Type B pancreatic cell (in vitro differentiated cells): ENCODE results near the gene WDTC1. TPM values are rescaled to one million over a fixed set of nuclear protein-coding genes. Genes with fewer than 3 reads are reported as not detected.

Experiments
- DNase-seq: peaks from one replicate; pipeline ENCODE4 v3.0.0; 2021; ENCODE audit warnings: mixed read lengths; ENCODE audit not compliant: unreplicated experiment; ENCODE audit errors: extremely low spot score
- H3K27ac Mint-ChIP-seq: 2 replicates; pipeline ENCODE4 v1.8.0; 2021; ENCODE audit warnings: mild to moderate bottlenecking, mixed read lengths
- H3K27me3 Mint-ChIP-seq: 2 replicates; pipeline ENCODE4 v1.8.0; 2021; ENCODE audit warnings: mixed read lengths
- H3K36me3 Mint-ChIP-seq: 2 replicates; pipeline ENCODE4 v1.8.0; 2021; ENCODE audit warnings: mixed read lengths
- H3K4me1 Mint-ChIP-seq: one replicate; pipeline ENCODE4 v1.8.0; 2021; ENCODE audit warnings: mixed read lengths; ENCODE audit not compliant: unreplicated experiment
- H3K4me3 Mint-ChIP-seq: 2 replicates; pipeline ENCODE4 v1.8.0; 2021; ENCODE audit warnings: mild to moderate bottlenecking, mixed read lengths
- H3K9me3 Mint-ChIP-seq: 2 replicates; pipeline ENCODE4 v1.8.0; 2021; ENCODE audit warnings: mixed read lengths
- CTCF ChIP-seq: fragments of 200-600 bp; sonication (generic); conservative IDR thresholded peaks from 2 replicates; pipeline ENCODE4 v1.5.0; 2021; ENCODE audit warnings: antibody characterized with exemption, mild to moderate bottlenecking
- total RNA-seq: library from RNA; stranded (reverse); gene quantifications from 2 replicates; pipeline ENCODE4 v1.2.1, GENCODE V29; 2021; ENCODE audit warnings: low replicate concordance

The WDTC1 gene
- total RNA-seq, 1 donor from 2014 or later, result 33.7 TPM

- DNase-seq, result peak; percentile 99
- Mint-ChIP-seq H3K4me1 (peaks cover 36% of the 10 kb centered on the region), H3K9me3 (no peaks in the 10 kb centered on the region), H3K27ac (peak within 1 kb of the TSS; percentile 93), H3K36me3 (no peaks in the 10 kb centered on the region), H3K4me3 (peak within 1 kb of the TSS; percentile 96), H3K27me3 (no peaks in the 10 kb centered on the region)
- peak; percentile 25 for TF ChIP-seq CTCF
These were observed 87.6 kb downstream of the WDTC1 start, which contains the start of gene TMEM222 for GRCh38 chr1:27321813-27322568. Gene TMEM222, plus strand, starts transcription at chr1:27322163. Its CDS starts 35 bp downstream, at chr1:27322198.

DNA sequence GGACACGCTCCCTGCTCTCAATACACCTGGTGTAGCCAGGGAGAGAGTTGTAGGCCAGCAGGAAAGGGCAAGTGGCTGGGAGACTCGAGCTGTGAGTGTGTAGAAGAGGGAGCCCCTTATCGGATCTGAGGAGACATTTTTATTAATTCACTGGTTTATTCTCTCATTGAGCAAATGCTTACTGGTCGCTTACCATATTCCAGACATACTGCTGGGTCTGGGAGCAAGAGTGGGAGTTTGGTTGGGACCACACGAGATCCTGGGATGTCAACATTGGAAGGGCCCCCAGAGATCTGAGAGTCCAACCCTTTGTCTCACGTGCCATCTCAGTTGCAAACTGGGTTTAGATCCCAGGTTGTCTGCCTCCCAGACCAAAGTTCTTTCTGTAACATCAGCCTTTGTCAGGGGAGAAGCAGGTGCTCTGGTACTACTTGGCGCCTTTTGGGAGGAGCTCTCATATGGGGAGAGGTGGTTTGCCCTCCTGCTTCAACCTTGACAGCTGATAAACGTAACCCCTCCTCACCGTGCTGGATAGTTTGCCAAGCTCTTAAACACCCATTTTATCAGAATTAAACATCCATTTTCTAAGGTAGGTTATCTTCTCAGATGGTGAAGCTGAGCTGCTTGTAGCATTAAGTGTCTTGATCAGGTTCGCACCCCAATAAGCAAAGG lies 88.3 kb downstream of the WDTC1 start:
- TF ChIP-seq CTCF, result no peak
- H3K27ac Mint-ChIP-seq, result peak overlapping the region; percentile 93

GRCh38 chr1:27325286-27325685 lies 90.9 kb downstream of the WDTC1 start:
- no peak for TF ChIP-seq CTCF
- H3K4me3 Mint-ChIP-seq, result no peak overlapping the region
- no peak overlapping the region for H3K27ac Mint-ChIP-seq
- no peaks in the 10 kb centered on the region for H3K9me3 Mint-ChIP-seq
- no peaks in the 10 kb centered on the region for H3K27me3 Mint-ChIP-seq
- DNase-seq, result no peak
- H3K36me3 Mint-ChIP-seq, result no peaks in the 10 kb centered on the region
- H3K4me1 Mint-ChIP-seq, result peaks cover 20% of the 10 kb centered on the region

More for the DNA sequence above, 88.3 kb downstream of the WDTC1 start:
- Mint-ChIP-seq H3K36me3 (no peaks in the 10 kb centered on the region), H3K27me3 (no peaks in the 10 kb centered on the region), H3K9me3 (no peaks in the 10 kb centered on the region), H3K4me1 (peaks cover 37% of the 10 kb centered on the region), H3K4me3 (peak overlapping the region; percentile 96)
- DNase-seq, result no peak

GRCh38 chr1:27327964-27328363 lies 93.5 kb downstream of the WDTC1 start:
- H3K27ac Mint-ChIP-seq, result no peak overlapping the region
- H3K27me3 Mint-ChIP-seq, result no peaks in the 10 kb centered on the region
- peaks cover 1% of the 10 kb centered on the region for H3K36me3 Mint-ChIP-seq
- TF ChIP-seq CTCF, result no peak
- H3K9me3 Mint-ChIP-seq, result no peaks in the 10 kb centered on the region
- H3K4me1 Mint-ChIP-seq, result peaks cover 16% of the 10 kb centered on the region
- no peak for DNase-seq
- H3K4me3 Mint-ChIP-seq, result no peak overlapping the region

GRCh38 chr1:27330786-27331185 lies 96.4 kb downstream of the WDTC1 start:
- DNase-seq, result no peak
- Mint-ChIP-seq H3K4me1 (peaks cover 7% of the 10 kb centered on the region), H3K36me3 (peaks cover 9% of the 10 kb centered on the region), H3K9me3 (no peaks in the 10 kb centered on the region), H3K27ac (no peak overlapping the region), H3K27me3 (no peaks in the 10 kb centered on the region), H3K4me3 (no peak overlapping the region)
- no peak for TF ChIP-seq CTCF
